Neuronal stem cell (in vitro differentiated cells): ENCODE data around the gene POLR3H.
A peak's percentile ranks its signal among the peaks of the same experiment; 100 is the strongest.

Source experiments
- DNase-seq: peaks from one replicate; pipeline ENCODE4 v3.0.0-alpha.2; 2013; ENCODE audit warnings: low spot score
- H2AFZ ChIP-seq: one replicate; pipeline ENCODE4 v1.6.1; 2013; ENCODE audit warnings: mild to moderate bottlenecking, low read length, inconsistent platforms
- H2AK5ac ChIP-seq: 2 replicates; pipeline ENCODE4 v1.6.1; 2013; ENCODE audit warnings: low read depth, mild to moderate bottlenecking, inconsistent platforms, low read length, moderate library complexity, mixed read lengths
- H2BK120ac ChIP-seq: 2 replicates; pipeline ENCODE4 v1.6.1; 2013; ENCODE audit warnings: low read depth, mild to moderate bottlenecking, inconsistent platforms, low read length, moderate library complexity, mixed read lengths
- H2BK12ac ChIP-seq: one replicate; pipeline ENCODE4 v1.6.1; 2013; ENCODE audit warnings: low read length, inconsistent platforms
- H2BK15ac ChIP-seq: 2 replicates; pipeline ENCODE4 v1.6.1; 2013; ENCODE audit warnings: mild to moderate bottlenecking, low read length, inconsistent platforms, mixed read lengths
- H2BK5ac ChIP-seq: one replicate; pipeline ENCODE4 v1.6.1; 2013; ENCODE audit warnings: inconsistent platforms, mild to moderate bottlenecking, low read length, moderate library complexity
- H3K14ac ChIP-seq: one replicate; pipeline ENCODE4 v1.6.1; 2013; ENCODE audit warnings: low read length, inconsistent platforms
- H3K18ac ChIP-seq: 2 replicates; pipeline ENCODE4 v1.6.1; 2013; ENCODE audit warnings: low read length, inconsistent platforms
- H3K23ac ChIP-seq: 2 replicates; pipeline ENCODE4 v1.6.1; 2013; ENCODE audit warnings: low read depth, mild to moderate bottlenecking, mixed read lengths, low read length, inconsistent platforms; ENCODE audit not compliant: poor library complexity
- H3K27ac ChIP-seq: replicated peaks from 3 replicates; pipeline ENCODE4 v1.5.1; 2013; ENCODE audit warnings: low read length, inconsistent platforms
- H3K27me3 ChIP-seq, 3 experiments: 2 replicates each; pipeline ENCODE4 v1.6.1; 2013; ENCODE audit warnings: low read length in 3 of 3, mild to moderate bottlenecking in 2 of 3, inconsistent platforms in 1 of 3, low read depth in 1 of 3, mixed read lengths in 1 of 3, moderate library complexity in 1 of 3; ENCODE audit not compliant: control insufficient read depth in 3 of 3, insufficient read depth in 3 of 3
- H3K36me3 ChIP-seq, 2 donors: replicated peaks in 1 of 2; 2 replicates each; pipeline ENCODE4 v1.6.1; 2013; ENCODE audit warnings: low read length in 2 of 2; ENCODE audit not compliant: control insufficient read depth in 2 of 2, insufficient read depth in 2 of 2
- H3K4ac ChIP-seq: 2 replicates; pipeline ENCODE4 v1.6.1; 2013; ENCODE audit warnings: inconsistent platforms, mild to moderate bottlenecking, low read length, moderate library complexity
- H3K4me1 ChIP-seq, 2 donors: 1 replicate in 1 of 2; 2 replicates in 1 of 2; pipeline ENCODE4 v1.6.1; 2013; ENCODE audit warnings: low read length in 2 of 2, low read depth in 1 of 2; ENCODE audit not compliant: control insufficient read depth in 2 of 2, insufficient read depth in 1 of 2
- H3K4me2 ChIP-seq: one replicate; pipeline ENCODE4 v1.6.1; 2013; ENCODE audit warnings: mild to moderate bottlenecking, low read length, inconsistent platforms; ENCODE audit not compliant: insufficient read depth, poor library complexity, severe bottlenecking
- H3K4me3 ChIP-seq, 2 donors: 2 replicates each; pipeline ENCODE4 v1.5.1; 2013; ENCODE audit warnings: low read length in 2 of 2, mild to moderate bottlenecking in 2 of 2, inconsistent platforms in 1 of 2, moderate library complexity in 1 of 2
- H3K79me1 ChIP-seq: one replicate; pipeline ENCODE4 v1.6.1; 2013; ENCODE audit warnings: low read depth, mild to moderate bottlenecking, inconsistent platforms, low read length, moderate library complexity
- H3K9ac ChIP-seq: one replicate; pipeline ENCODE4 v1.6.1; 2013; ENCODE audit warnings: mild to moderate bottlenecking, low read depth, low read length, inconsistent platforms; ENCODE audit not compliant: poor library complexity
- H3K9me3 ChIP-seq, 2 donors: replicated peaks in 1 of 2; 2 replicates each; pipeline versions ENCODE3 to v1.6.1; 2013; ENCODE audit warnings: low read length in 2 of 2, mild to moderate bottlenecking in 2 of 2, inconsistent platforms in 1 of 2, low read depth in 1 of 2, mixed read lengths in 1 of 2, moderate library complexity in 1 of 2; ENCODE audit not compliant: control insufficient read depth in 2 of 2, insufficient read depth in 1 of 2
- H4K8ac ChIP-seq: one replicate; pipeline ENCODE4 v1.6.1; 2013; ENCODE audit warnings: low read depth, mild to moderate bottlenecking, inconsistent platforms, low read length, moderate library complexity
- H4K91ac ChIP-seq: one replicate; pipeline ENCODE4 v1.6.1; 2013; ENCODE audit warnings: low read length, low read depth, mild to moderate bottlenecking, inconsistent platforms; ENCODE audit not compliant: poor library complexity
- WGBS, 2 donors: extraction: QIAGEN DNeasy Blood & Tissue Kit; methylation state at CpG; one replicate each; pipeline ENCODE4 v1.1.7; 2013; ENCODE audit warnings: missing lambda C conversion rate in 2 of 2, mixed read lengths in 1 of 2; ENCODE audit not compliant: insufficient read length in 2 of 2, insufficient replicate concordance in 1 of 2; ENCODE audit errors: extremely low coverage in 2 of 2; 5-methylcytosine and 5-hydroxymethylcytosine counted together

Gene POLR3H

GRCh38 chr22:41507330-41508063 is 36.8 kb downstream of the POLR3H start:
- Histone ChIP-seq H4K8ac (peak overlapping the region; percentile 17), H3K9me3 (no peaks in the 10 kb centered on the region), H3K9ac (no peak overlapping the region), H3K4ac (no peak overlapping the region), H2AFZ (no peak overlapping the region), H2BK120ac (no peak overlapping the region), H2BK12ac (no peak overlapping the region), H4K91ac (no peak overlapping the region), H3K18ac (peak overlapping the region; percentile 17), H3K14ac (no peak overlapping the region), H2AK5ac (peak overlapping the region; percentile 83), H3K27me3 (no peaks in the 10 kb centered on the region), H3K36me3 (peaks cover 20 to 72% of the 10 kb centered on the region in 2 donors), H3K79me1 (no peaks in the 10 kb centered on the region), H3K27ac (no peak overlapping the region), H2BK5ac (peak overlapping the region; percentile 24), H3K23ac (peak overlapping the region; percentile 89), H3K4me3 (no peak overlapping the region), H3K4me1 (peaks cover 0 to 8% of the 10 kb centered on the region in 2 donors), H3K4me2 (no peak overlapping the region), H2BK15ac (peak overlapping the region; percentile 81)
- DNase-seq = no peak
- no CpG with 5 or more reads among the region's 23 CpGs for WGBS, 2 donors

- no CpG with 5 or more reads among the region's 10 CpGs for WGBS, 2 donors
- Histone ChIP-seq H3K36me3 (peaks cover 23 to 77% of the 10 kb centered on the region in 2 donors), H3K14ac (no peak overlapping the region), H3K18ac (no peak overlapping the region), H2AFZ (no peak overlapping the region), H3K9me3 (no peaks in the 10 kb centered on the region), H3K4me3 (no peak overlapping the region), H2BK5ac (no peak overlapping the region), H3K23ac (no peak overlapping the region), H2BK120ac (no peak overlapping the region), H3K4me1 (peaks cover 0 to 4% of the 10 kb centered on the region in 2 donors), H3K9ac (no peak overlapping the region), H3K4me2 (no peak overlapping the region), H3K27ac (no peak overlapping the region), H3K27me3 (no peaks in the 10 kb centered on the region), H3K79me1 (no peaks in the 10 kb centered on the region), H4K91ac (no peak overlapping the region), H3K4ac (no peak overlapping the region), H2AK5ac (no peak overlapping the region), H2BK12ac (no peak overlapping the region), H2BK15ac (no peak overlapping the region), H4K8ac (no peak overlapping the region)
- no peak for DNase-seq
Observed at GRCh38 chr22:41505511-41506220, 38.6 kb downstream of the POLR3H start.

GRCh38 chr22:41504816-41505215 is 39.5 kb downstream of the POLR3H start:
- Histone ChIP-seq H3K79me1 (no peaks in the 10 kb centered on the region), H3K4me2 (no peak overlapping the region), H3K9ac (no peak overlapping the region), H2AFZ (no peak overlapping the region), H3K14ac (no peak overlapping the region), H3K4me3 (no peak overlapping the region), H2BK120ac (no peak overlapping the region), H2BK15ac (no peak overlapping the region), H3K18ac (no peak overlapping the region), H4K8ac (no peak overlapping the region), H3K27me3 (no peaks in the 10 kb centered on the region), H2AK5ac (no peak overlapping the region), H3K27ac (no peak overlapping the region), H3K36me3 (peaks cover 25 to 73% of the 10 kb centered on the region in 2 donors), H2BK12ac (no peak overlapping the region), H3K9me3 (no peaks in the 10 kb centered on the region), H4K91ac (no peak overlapping the region), H2BK5ac (no peak overlapping the region), H3K23ac (no peak overlapping the region), H3K4me1 (peaks cover 0 to 4% of the 10 kb centered on the region in 2 donors), H3K4ac (no peak overlapping the region)
- no CpG with 5 or more reads among the region's 4 CpGs for WGBS, 2 donors
- DNase-seq = no peak

GRCh38 chr22:41504397-41504796 is 39.9 kb downstream of the POLR3H start:
- H4K91ac ChIP-seq = no peak overlapping the region
- H3K23ac ChIP-seq = no peak overlapping the region
- no CpG with 5 or more reads among the region's 7 CpGs for WGBS, 2 donors
- no peak overlapping the region for H3K14ac ChIP-seq
- H3K27me3 ChIP-seq = no peaks in the 10 kb centered on the region
- H3K18ac ChIP-seq = no peak overlapping the region
- no peak overlapping the region for H2AFZ ChIP-seq
- H3K9me3 ChIP-seq = no peaks in the 10 kb centered on the region
- no peak overlapping the region for H2BK15ac ChIP-seq
- H3K4me3 ChIP-seq = no peak overlapping the region
- no peak overlapping the region for H3K4ac ChIP-seq
- peaks cover 28 to 75% of the 10 kb centered on the region in 2 donors for H3K36me3 ChIP-seq
- H2AK5ac ChIP-seq = no peak overlapping the region
- H2BK120ac ChIP-seq = no peak overlapping the region
- DNase-seq = no peak
- H4K8ac ChIP-seq = no peak overlapping the region
- H3K4me1 ChIP-seq = peaks cover 0 to 4% of the 10 kb centered on the region in 2 donors
- H3K9ac ChIP-seq = no peak overlapping the region
- H3K79me1 ChIP-seq = peaks cover 2% of the 10 kb centered on the region
- H2BK5ac ChIP-seq = no peak overlapping the region
- H2BK12ac ChIP-seq = no peak overlapping the region
- no peak overlapping the region for H3K27ac ChIP-seq
- H3K4me2 ChIP-seq = no peak overlapping the region
